HepG2 (cell line): ENCODE measurements around the gene SYCE3. TPM values are rescaled to one million over a fixed set of nuclear protein-coding genes. Genes with fewer than 3 reads are reported as not detected.

Source experiments
- ATF7 ChIP-seq, 2 experiments: fragments of 450-650 bp in 1 of 2; sonication (generic) in 1 of 2; formaldehyde crosslinking in 1 of 2; IDR thresholded peaks; 2 replicates each; pipeline versions ENCODE4 v1.4.0 to v1.6.1; 2016 to 2020; ENCODE audit warnings: antibody characterized with exemption in 1 of 2, mild to moderate bottlenecking in 1 of 2, missing genetic modification reagents in 1 of 2
- HIVEP1 ChIP-seq: sonication (generic); formaldehyde crosslinking; IDR thresholded peaks from 2 replicates; pipeline ENCODE4 v1.4.0; 2020; ENCODE audit warnings: mild to moderate bottlenecking, missing genetic modification reagents
- HOXA3 ChIP-seq: sonication (generic); formaldehyde crosslinking; IDR thresholded peaks from 2 replicates; pipeline ENCODE4 v1.5.0; 2020; ENCODE audit warnings: missing genetic modification reagents
- MAFF ChIP-seq: IDR thresholded peaks from 2 replicates; pipeline ENCODE4 v1.6.1; 2011; ENCODE audit warnings: low read depth, low read length, improper control_type of control experiment
- MEIS1 ChIP-seq: sonication (generic); formaldehyde crosslinking; IDR thresholded peaks from 2 replicates; pipeline ENCODE4 v1.9.0; 2021; ENCODE audit warnings: mild to moderate bottlenecking, missing genetic modification reagents, moderate library complexity, borderline replicate concordance
- MTA3 ChIP-seq: sonication (generic); formaldehyde crosslinking; IDR thresholded peaks from 2 replicates; pipeline ENCODE4 v1.4.0; 2020; ENCODE audit warnings: missing genetic modification reagents
- NFE2L1 ChIP-seq: sonication (generic); formaldehyde crosslinking; IDR thresholded peaks from 2 replicates; pipeline ENCODE4 v1.4.0; 2020; ENCODE audit warnings: missing genetic modification reagents, mild to moderate bottlenecking, borderline replicate concordance
- NPAS2 ChIP-seq: sonication (generic); formaldehyde crosslinking; IDR thresholded peaks from 2 replicates; pipeline ENCODE4 v1.8.0; 2022; ENCODE audit warnings: mild to moderate bottlenecking, missing genetic modification reagents, borderline replicate concordance
- TEAD2 ChIP-seq: sonication (generic); formaldehyde crosslinking; IDR thresholded peaks from 2 replicates; pipeline ENCODE4 v1.9.0; 2021; ENCODE audit warnings: missing genetic modification reagents
- ZMYM2 ChIP-seq: sonication (generic); formaldehyde crosslinking; IDR thresholded peaks from 2 replicates; pipeline ENCODE4 v1.8.0; 2022; ENCODE audit warnings: mild to moderate bottlenecking, missing genetic modification reagents
- ZNF547 ChIP-seq: sonication (generic); formaldehyde crosslinking; IDR thresholded peaks from 2 replicates; pipeline ENCODE4 v1.5.1; 2020; ENCODE audit warnings: mild to moderate bottlenecking, missing genetic modification reagents
- ZNF615 ChIP-seq: sonication (generic); formaldehyde crosslinking; IDR thresholded peaks from 2 replicates; pipeline ENCODE4 v1.5.0; 2020; ENCODE audit warnings: mild to moderate bottlenecking, missing genetic modification reagents, borderline replicate concordance
- ZNF672 ChIP-seq: sonication (generic); formaldehyde crosslinking; IDR thresholded peaks from 2 replicates; pipeline ENCODE4 v1.8.1; 2022; ENCODE audit warnings: missing genetic modification reagents
- polyA plus RNA-seq, 8 experiments: library from polyadenylated mRNA; depleted of rRNA in 3 of 8; stranded (reverse) in 7 of 8; unstranded in 1 of 8; fragments of >200 nt; fragmentation: Illumina TruSeq in 4 of 8; extraction: Trizol in 4 of 8; gene quantifications; 2 replicates each; pipeline versions ENCODE4 v1.2.1 to v1.2.3, GENCODE V29; 2011 to 2016; ENCODE audit warnings: low read depth in 4 of 8, missing spikeins in 1 of 8, mixed read lengths in 1 of 8; ENCODE audit not compliant: insufficient read depth in 1 of 8
- total RNA-seq, 5 experiments: library from RNA; depleted of rRNA; stranded (reverse); fragments of >200 nt; fragmentation: Illumina TruSeq; extraction: Trizol; gene quantifications; 2 replicates each; pipeline ENCODE4 v1.2.3, GENCODE V29; 2016; ENCODE audit warnings: low read depth in 1 of 5
- TF ChIP-seq, protein P1 (sequence below): sonication (generic); formaldehyde crosslinking; IDR thresholded peaks from 2 replicates; pipeline ENCODE4 v1.4.0; 2020; ENCODE audit warnings: missing genetic modification reagents, borderline replicate concordance
- TF ChIP-seq, protein P2 (sequence below): sonication (generic); formaldehyde crosslinking; IDR thresholded peaks from 2 replicates; pipeline ENCODE4 v1.4.0; 2020; ENCODE audit warnings: mild to moderate bottlenecking, missing genetic modification reagents

Gene SYCE3
- total and polyA plus RNA-seq, 2 of the 13 experiments (the other 11 are each of a cell fraction or from before 2014, with no cell fraction given): not detected

DNA sequence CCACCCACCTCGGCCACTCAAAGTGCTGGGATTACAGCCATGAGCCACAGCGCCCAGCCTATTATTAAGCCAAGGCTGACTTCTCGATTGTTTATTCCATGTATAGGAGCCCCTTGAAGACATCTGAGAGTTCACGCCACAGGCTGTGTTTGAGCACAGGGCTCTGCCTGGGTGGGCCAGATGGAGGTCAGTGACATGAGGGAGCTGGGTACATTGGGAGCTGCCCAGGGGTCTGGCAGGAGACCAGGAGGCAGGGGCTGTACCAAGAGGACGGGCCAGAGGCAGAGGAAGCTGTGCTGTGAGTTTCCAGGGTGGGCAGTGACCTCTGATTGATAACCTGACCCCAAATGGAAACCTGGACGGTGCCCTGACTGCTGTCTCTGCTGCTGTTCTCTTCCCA is 60.6 kb downstream of the SYCE3 start (continued):
- TF ChIP-seq HIVEP1 (CRISPR knock-in tag) (no peak), NPAS2 (CRISPR knock-in tag) (no peak), ATF7 (IDR thresholded peaks at IDR 0.05) (no peak), ATF7 (CRISPR knock-in tag; IDR thresholded peaks at IDR 0.05) (no peak), ZMYM2 (no peak), MEIS1 (CRISPR knock-in tag) (no peak), ZNF615 (no peak), ZNF672 (CRISPR knock-in tag) (no peak), ZNF547 (CRISPR knock-in tag) (no peak), HOXA3 (CRISPR knock-in tag) (no peak), TEAD2 (CRISPR knock-in tag) (no peak), MAFF (no peak), MTA3 (CRISPR knock-in tag) (no peak), NFE2L1 (CRISPR knock-in tag) (no peak)
- TF ChIP-seq, protein P1, sequence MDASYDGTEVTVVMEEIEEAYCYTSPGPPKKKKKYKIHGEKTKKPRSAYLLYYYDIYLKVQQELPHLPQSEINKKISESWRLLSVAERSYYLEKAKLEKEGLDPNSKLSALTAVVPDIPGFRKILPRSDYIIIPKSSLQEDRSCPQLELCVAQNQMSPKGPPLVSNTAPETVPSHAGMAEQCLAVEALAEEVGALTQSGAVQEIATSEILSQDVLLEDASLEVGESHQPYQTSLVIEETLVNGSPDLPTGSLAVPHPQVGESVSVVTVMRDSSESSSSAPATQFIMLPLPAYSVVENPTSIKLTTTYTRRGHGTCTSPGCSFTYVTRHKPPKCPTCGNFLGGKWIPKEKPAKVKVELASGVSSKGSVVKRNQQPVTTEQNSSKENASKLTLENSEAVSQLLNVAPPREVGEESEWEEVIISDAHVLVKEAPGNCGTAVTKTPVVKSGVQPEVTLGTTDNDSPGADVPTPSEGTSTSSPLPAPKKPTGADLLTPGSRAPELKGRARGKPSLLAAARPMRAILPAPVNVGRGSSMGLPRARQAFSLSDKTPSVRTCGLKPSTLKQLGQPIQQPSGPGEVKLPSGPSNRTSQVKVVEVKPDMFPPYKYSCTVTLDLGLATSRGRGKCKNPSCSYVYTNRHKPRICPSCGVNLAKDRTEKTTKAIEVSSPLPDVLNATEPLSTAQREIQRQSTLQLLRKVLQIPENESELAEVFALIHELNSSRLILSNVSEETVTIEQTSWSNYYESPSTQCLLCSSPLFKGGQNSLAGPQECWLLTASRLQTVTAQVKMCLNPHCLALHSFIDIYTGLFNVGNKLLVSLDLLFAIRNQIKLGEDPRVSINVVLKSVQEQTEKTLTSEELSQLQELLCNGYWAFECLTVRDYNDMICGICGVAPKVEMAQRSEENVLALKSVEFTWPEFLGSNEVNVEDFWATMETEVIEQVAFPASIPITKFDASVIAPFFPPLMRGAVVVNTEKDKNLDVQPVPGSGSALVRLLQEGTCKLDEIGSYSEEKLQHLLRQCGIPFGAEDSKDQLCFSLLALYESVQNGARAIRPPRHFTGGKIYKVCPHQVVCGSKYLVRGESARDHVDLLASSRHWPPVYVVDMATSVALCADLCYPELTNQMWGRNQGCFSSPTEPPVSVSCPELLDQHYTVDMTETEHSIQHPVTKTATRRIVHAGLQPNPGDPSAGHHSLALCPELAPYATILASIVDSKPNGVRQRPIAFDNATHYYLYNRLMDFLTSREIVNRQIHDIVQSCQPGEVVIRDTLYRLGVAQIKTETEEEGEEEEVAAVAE: no peak
- TF ChIP-seq, protein P2, sequence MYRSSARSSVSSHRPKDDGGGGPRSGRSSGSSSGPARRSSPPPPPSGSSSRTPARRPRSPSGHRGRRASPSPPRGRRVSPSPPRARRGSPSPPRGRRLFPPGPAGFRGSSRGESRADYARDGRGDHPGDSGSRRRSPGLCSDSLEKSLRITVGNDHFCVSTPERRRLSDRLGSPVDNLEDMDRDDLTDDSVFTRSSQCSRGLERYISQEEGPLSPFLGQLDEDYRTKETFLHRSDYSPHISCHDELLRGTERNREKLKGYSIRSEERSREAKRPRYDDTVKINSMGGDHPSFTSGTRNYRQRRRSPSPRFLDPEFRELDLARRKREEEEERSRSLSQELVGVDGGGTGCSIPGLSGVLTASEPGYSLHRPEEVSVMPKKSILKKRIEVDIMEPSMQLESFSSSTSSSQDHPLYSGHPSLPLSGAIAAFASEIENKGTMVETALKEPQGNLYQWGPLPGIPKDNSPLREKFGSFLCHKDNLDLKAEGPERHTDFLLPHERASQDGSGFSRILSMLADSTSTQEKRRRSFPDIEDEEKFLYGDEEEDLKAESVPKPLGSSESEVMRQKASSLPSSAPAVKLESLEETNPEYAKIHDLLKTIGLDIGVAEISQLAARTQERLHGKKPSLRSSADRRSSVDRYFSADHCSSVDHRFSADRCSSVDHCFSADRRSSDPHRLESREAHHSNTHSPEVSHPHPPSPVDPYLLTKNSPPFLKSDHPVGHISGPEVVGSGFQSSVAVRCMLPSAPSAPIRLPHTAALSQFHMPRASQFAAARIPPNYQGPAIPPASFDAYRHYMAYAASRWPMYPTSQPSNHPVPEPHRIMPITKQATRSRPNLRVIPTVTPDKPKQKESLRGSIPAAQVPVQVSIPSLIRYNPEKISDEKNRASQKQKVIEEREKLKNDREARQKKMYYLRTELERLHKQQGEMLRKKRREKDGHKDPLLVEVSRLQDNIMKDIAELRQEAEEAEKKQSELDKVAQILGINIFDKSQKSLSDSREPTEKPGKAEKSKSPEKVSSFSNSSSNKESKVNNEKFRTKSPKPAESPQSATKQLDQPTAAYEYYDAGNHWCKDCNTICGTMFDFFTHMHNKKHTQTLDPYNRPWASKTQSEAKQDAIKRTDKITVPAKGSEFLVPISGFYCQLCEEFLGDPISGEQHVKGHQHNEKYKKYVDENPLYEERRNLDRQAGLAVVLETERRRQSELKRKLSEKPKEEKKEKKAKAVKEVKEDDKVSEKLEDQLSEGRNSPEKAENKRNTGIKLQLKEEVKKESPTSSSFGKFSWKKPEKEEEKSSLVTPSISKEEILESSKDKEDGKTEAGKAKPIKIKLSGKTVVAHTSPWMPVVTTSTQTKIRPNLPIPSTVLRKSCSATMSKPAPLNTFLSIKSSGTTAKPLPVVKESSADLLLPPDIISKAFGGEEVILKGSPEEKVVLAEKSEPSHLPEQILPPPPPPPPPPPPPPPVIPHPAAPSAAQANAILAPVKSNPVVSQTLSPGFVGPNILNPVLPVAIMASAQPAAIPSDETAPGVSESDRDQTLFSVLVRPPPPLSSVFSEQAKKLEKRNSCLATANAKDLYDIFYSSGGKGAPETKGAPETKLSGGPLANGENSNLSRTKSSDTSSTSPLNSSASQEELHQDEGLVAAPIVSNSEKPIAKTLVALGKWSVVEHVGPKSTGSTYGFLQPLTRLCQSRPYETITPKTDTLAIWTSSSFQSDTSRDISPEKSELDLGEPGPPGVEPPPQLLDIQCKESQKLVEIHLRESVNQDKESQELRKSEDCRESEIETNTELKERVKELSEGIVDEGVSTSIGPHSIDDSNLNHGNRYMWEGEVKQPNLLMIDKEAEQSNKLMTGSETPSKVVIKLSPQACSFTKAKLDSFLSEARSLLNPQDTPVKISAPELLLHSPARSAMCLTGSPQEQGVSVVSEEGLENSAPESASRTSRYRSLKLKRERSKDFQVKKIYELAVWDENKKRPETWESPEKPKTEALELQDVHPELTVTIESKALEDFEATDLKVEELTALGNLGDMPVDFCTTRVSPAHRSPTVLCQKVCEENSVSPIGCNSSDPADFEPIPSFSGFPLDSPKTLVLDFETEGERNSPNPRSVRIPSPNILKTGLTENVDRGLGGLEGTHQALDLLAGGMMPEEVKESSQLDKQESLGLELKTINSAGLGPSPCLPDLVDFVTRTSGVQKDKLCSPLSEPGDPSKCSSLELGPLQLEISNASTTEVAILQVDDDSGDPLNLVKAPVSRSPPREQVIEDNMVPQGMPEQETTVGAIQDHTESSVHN (CRISPR knock-in tag): no peak
- TF ChIP-seq, all 625 proteins: peak for 0
